ENCODE results near the gene PIAS4.

PIAS4 gene

GRCh38 chr19:3983542-3983914 lies 24.0 kb upstream of the PIAS4 start:
- no peak for TF ChIP-seq CTCF (IDR thresholded peaks at IDR 0.05; ENCODE audit: insufficient read depth, low read depth, low read length, missing control alignments)
- DNase-seq (ENCODE audit: low read depth) = no peak

GRCh38 chr19:3983936-3984583 lies 23.5 kb upstream of the PIAS4 start:
- TF ChIP-seq CTCF (IDR thresholded peaks at IDR 0.05; ENCODE audit: insufficient read depth, low read depth, low read length, missing control alignments) = no peak
- peak overlapping the region; percentile 77 for H3K4me3 ChIP-seq (ENCODE audit: low read depth, low read length)
- peak; percentile 71 for DNase-seq (ENCODE audit: low read depth)

More at GRCh38 chr19:3983542-3983914, 24.0 kb upstream of the PIAS4 start:
- peak overlapping the region; percentile 77 for H3K4me3 ChIP-seq (ENCODE audit: low read depth, low read length)

GRCh38 chr19:3984584-3984907 lies 23.0 kb upstream of the PIAS4 start:
- DNase-seq (ENCODE audit: low read depth) = no peak
- H3K4me3 ChIP-seq (ENCODE audit: low read depth, low read length) = peak overlapping the region; percentile 77
- TF ChIP-seq CTCF (IDR thresholded peaks at IDR 0.05; ENCODE audit: insufficient read depth, low read depth, low read length, missing control alignments) = no peak

- peak within 1 kb of the TSS; percentile 77 for H3K4me3 ChIP-seq (ENCODE audit: low read depth, low read length)
- DNase-seq (ENCODE audit: low read depth) = peak; percentile 97
- TF ChIP-seq CTCF (IDR thresholded peaks at IDR 0.05; ENCODE audit: insufficient read depth, low read depth, low read length, missing control alignments) = no peak
Measured at GRCh38 chr19:3984908-3985642, 22.5 kb upstream of the PIAS4 start, which contains the start of gene EEF2. Gene EEF2, minus strand, starts transcription at chr19:3985463. Its CDS starts 83 bp downstream, at chr19:3985380.

- no peak for DNase-seq (ENCODE audit: low read depth)
- no peak for TF ChIP-seq CTCF (IDR thresholded peaks at IDR 0.05; ENCODE audit: insufficient read depth, low read depth, low read length, missing control alignments)
- H3K4me3 ChIP-seq (ENCODE audit: low read depth, low read length) = peak overlapping the region; percentile 66
Measured at GRCh38 chr19:3985643-3986259, 21.8 kb upstream of the PIAS4 start.

GRCh38 chr19:3986260-3987041 lies 21.1 kb upstream of the PIAS4 start:
- peak; percentile 84 for DNase-seq (ENCODE audit: low read depth)
- TF ChIP-seq CTCF (IDR thresholded peaks at IDR 0.05; ENCODE audit: insufficient read depth, low read depth, low read length, missing control alignments) = peak; percentile 46
- peak overlapping the region; percentile 66 for H3K4me3 ChIP-seq (ENCODE audit: low read depth, low read length)
